HG03045 (cell line): ENCODE data around the gene MCRIP1.

Experiments
- ATAC-seq: cut with Tn5 transposase; IDR thresholded peaks from one replicate; pipeline ENCODE4 v1.9.1; 2021; ENCODE audit warnings: mild to moderate bottlenecking, moderate library complexity; ENCODE audit not compliant: unreplicated experiment

The MCRIP1 gene

DNA sequence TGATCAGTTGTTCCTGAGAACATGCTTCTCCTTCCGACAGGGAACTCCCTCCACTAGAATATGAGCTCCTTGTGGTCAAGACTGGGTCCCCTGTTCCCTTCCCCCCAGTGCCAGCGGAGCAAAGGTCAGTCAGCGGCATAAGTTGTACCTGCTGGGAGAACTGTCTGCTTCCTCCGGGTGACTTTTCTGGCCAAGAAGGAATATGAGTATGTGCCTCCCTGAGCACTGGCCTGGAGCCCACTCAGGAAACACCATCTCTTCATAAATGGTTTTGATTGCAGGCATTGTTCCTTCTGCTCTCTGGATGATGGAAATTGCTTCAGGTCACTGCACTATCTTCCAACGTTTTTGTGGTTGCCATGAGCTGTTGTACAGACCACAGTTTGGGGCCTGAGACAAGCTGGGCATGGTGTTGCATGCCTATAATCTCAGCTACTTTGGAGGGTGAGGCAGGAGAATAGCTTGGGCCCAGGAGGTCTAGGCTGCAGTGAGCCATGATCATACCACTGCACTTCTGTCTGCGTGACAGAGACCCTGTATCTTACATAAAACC, 30.1 kb upstream of the MCRIP1 start:
- ATAC-seq, result no peak

- ATAC-seq, result peak; percentile 75
Measured at GRCh38 chr17:81860756-81861568, 27.9 kb upstream of the MCRIP1 start.

DNA sequence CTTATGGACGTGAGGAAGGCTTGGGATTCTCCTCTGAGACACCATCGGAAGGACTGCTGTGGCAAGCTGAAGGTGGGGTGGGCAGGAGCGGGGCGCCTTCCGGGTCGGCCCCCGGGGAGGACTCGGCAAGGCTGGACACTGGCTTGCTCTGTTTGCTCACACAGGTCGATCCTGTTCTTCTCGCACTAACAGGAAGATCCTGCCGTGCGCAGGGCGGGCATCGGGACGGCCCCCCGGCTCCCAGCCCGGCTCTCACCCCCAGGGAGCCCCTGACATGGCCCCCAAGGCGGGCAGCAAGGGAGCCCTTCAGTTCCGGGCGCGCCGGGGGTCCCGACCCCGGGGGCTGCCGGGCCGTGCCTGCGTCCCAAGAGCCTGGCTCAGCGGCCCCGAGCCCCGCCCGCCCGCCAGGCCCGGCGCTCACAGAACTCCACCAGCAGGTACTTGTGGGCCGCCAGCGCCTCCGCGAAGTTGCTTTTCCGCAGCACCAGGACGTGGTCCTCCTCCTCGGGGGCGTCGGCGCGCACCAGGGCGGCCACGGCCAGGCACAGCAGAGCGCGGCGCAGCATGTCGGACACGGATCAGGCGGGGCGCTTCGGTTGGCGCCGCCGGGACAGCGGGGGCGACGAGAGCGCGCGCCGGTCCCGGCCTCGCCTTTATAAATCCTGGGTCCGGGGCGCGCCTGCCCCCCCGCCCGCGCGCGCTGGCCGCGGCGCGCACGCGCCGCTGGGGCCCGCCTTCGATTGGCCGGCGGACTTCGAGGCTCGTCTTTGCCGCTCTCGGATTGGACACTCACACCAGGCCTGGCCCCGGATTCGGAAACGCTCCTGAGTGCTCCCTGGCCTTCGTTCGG, 27.0 kb upstream of the MCRIP1 start, which contains the start of gene P4HB:
P4HB (minus strand) TSS at position 630 of the 850 bp plus-strand sequence; CDS start at position 566, 64 bp downstream.
- peak; percentile 0 for ATAC-seq

DNA sequence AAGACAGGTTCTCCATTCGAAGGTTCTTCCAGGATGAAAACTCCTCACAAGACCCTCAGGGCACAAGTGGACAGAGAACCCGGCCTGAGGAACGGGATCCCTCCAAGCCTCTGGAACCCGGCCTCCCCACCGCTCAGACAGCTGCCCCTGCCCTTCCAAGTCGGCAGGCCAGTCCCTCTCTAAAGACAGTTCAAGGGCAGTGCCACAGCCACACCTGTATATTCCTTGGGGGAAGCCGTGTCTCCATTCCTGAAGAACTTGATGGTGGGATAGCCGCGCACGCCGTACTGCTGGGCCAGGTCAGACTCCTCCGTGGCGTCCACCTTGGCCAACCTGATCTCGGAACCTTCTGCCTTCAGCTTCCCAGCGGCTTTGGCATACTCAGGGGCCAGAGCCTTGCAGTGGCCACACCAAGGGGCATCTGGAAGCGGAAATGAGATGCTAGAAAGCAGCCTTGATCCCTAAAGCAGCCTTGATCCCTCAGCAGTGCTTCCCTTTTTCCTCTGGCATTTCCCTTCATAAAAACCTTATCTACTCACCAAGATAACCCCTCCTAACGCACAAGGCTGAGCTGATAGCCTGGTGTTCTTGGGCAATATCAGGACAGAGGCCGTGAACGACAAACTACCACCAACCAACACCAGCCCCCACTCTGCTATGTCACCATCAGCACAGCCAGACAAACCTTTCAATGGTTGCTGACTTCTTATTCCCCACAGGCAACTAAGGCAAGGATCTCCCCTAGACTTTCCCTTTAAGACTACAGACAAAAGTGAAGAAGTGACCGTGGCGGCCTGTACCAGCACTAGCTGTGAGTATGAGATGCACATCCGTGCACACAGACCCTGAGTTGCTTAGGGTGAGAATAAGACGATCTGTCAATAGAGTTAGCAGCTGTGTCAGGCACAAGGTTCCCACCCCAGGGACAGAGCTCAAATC, 26.1 kb upstream of the MCRIP1 start:
- ATAC-seq, result no peak

DNA sequence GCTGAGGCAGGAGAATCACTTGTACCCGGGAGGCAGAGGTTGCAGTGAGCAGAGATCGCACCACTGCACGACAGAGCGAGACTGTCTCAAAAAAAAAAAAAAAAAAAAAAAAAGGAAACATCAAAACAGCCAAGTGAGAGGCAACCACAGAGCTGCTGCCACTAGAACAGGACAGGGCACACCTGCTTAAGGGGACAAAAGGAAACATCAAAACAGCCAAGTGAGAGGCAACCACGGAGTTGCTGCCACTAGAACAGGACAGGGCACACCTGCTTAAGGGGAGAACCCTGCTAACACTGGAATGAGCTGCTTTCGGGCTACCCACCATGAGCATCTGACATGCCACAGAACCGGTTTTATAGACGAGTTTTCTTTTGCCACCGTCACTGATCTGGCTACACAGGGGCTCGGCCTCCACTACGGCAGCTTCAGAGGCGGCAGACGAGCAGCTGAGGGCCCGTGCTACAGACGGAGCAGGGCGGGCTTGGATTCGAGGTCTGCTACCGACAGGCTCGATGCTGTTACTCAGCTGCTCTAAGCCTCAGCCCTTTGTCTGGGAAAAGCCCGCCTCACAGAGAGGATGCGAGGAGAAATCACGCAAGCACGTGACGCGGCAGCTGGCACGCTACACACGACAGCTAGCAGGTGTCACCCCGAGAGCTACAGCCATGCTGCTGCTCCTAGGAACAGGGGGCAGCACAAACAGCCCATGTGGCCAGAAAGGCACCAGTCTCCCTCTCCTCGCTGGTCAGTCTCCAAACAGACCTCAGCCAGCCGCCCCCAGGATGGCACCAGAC, 25.3 kb upstream of the MCRIP1 start:
- ATAC-seq, result no peak

- ATAC-seq, result no peak
Measured at GRCh38 chr17:81854974-81855774, 22.1 kb upstream of the MCRIP1 start.

DNA sequence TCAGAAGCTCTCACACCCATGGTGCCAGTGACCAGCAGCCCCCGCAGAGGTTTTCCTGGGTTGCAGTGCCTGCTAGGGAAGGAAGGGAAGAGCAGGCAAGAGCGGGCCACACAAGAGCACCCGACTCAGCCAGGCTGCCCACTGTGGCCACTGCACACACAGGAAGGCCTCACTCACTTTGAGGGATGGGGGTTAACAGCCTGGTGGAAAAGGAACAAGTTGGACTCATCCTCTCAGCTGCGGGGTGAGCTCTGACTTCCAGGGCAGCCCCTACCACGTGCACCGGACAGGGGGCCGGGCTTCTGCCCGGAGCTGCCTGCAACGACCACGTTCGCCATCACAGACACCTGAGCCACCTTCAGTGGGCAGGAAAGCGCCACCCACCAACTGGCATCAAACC, 19.1 kb upstream of the MCRIP1 start:
- no peak for ATAC-seq

GRCh38 chr17:81851423-81851822, 18.3 kb upstream of the MCRIP1 start:
- no peak for ATAC-seq

GRCh38 chr17:81849457-81849856, 16.4 kb upstream of the MCRIP1 start:
- no peak for ATAC-seq

GRCh38 chr17:81846743-81847689, 13.9 kb upstream of the MCRIP1 start:
- ATAC-seq, result no peak

GRCh38 chr17:81845881-81846742, 13.0 kb upstream of the MCRIP1 start:
- no peak for ATAC-seq

- ATAC-seq, result no peak
Measured at GRCh38 chr17:81845361-81845760, 12.3 kb upstream of the MCRIP1 start.

DNA sequence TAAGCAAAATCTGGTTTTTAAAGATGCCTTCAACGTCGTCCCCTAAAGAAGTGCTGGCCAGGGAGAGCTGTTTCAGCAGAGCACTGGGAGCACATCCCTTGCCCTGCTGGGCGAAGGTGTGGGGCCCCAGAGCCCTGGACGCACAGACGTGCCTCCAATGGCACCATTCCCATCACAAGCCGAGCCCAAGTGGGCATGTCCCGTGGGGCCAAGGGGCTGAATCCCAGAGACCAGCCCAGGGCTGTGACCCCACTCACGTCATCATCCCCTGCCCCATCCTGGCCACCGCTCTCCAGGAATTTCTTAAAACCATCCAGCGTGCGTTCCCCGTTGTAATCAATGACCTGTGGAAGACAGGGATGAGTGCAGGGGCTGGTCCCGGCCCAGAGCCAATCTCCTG, 11.8 kb upstream of the MCRIP1 start:
- ATAC-seq, result no peak

- no peak for ATAC-seq
Measured at GRCh38 chr17:81844327-81844851, 11.3 kb upstream of the MCRIP1 start.

DNA sequence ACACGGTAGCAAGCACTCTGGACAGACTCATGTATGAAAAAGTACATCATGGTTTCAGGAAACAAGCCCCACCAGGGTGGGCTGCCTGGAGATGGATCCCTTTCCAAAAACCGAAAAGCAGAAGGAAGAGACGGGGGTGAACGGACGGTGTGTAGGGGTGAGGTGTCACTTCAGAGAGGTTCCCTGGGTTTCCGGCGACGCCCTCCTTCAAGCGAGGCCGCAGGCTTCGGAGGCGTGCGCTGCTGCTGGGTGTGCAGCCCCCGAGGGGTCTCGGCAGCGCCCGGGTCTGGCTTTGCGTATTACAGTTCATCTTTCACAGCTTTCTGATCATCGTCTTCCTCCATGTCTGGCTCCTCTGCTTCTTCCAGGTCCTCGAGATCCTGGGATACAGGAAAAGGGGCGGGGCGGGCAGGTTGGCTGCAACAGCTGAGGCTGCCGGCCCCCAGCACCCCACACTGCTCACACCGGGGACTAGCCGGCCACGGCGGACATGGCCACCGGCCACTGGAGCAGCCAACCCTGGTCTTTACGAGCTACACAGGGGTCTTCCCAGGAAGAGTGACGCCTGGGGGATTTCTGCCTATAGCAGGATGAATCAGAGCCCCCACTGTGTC, 10.7 kb upstream of the MCRIP1 start:
- no peak for ATAC-seq
